Subcutaneous adipose tissue (tissue), 4 donors: ENCODE results near the gene CNTNAP2. TPM values are rescaled to one million over a fixed set of nuclear protein-coding genes. Genes with fewer than 3 reads are reported as not detected.

Experiments
- CTCF ChIP-seq: fragments of 450-650 bp; IDR thresholded peaks from one replicate; pipeline ENCODE4 v1.5.1; 2016; ENCODE audit warnings: low read depth, mild to moderate bottlenecking, control low read depth, antibody characterized with exemption, moderate library complexity
- total RNA-seq, 4 donors: library from RNA; depleted of rRNA; stranded (reverse); fragments of >200 nt; gene quantifications; one replicate each; pipeline ENCODE4 v1.1.0, GENCODE V29; 2016

Gene CNTNAP2
- total RNA-seq, 4 donors from 2014 or later = not detected

DNA sequence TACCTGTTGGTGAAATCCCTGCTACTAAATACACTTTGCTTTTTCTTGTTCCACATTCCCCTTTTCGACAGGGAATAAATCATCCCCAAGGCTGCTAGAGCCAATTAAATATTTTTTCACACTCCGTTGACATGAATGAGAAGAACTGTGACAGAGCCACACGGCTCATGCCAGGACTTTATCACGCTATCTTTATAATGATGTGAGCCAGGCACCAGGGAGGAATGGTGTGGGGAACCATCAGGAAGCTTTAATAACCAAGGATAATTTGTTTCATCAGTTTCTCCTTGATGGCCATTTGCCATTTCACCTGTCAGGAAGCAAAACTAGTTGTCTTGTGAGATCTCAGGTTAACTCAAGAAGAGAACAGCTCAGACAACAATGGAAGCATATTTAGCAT is 2280.9 kb downstream of the CNTNAP2 start:
- no peak for TF ChIP-seq CTCF

DNA sequence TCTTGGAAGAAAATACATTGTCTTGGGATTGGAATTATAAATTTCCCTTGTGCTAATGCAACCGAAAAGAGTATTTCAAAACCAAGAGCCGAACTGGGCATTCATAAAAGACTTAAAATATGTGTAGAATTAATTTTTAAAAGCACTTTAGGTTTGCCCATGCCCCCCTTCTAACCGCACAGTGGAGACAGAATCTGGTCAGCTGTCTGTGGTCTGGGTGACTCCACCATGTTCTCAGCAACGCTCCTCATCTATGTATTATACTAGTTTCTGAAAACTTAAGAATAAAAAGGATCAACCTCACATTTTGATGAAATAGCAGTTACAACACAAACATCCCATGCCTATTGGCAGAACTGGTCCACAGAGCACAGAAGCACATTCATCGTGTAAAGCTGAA is 2281.4 kb downstream of the CNTNAP2 start:
- TF ChIP-seq CTCF = no peak

DNA sequence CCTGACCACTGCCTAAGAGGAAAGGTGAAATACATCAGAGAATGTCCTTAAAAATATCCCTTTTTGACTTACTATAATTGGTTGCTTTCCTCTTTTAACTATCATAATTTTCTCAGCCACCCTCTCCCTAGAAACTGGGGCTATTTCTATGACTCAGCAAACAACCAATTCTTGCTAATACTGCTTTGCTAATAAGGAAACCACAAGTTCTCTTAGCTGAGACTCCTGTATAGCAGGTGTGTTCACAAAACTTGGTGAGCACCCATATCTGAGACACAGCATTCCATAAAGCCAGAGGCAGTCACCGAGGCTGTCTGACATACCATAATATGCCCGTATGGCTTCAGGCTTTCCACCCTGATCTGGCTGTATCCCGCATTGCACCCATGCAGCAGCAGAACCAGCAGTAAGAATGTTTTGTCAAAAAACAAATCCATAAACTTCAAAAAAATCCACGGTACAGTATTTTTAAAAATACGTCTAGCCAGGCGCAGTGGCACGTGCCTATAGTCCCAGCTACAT is 2282.3 kb downstream of the CNTNAP2 start:
- no peak for TF ChIP-seq CTCF

- TF ChIP-seq CTCF = no peak
Observed at GRCh38 chr7:148400101-148400500, 2283.5 kb downstream of the CNTNAP2 start.

GRCh38 chr7:148402159-148402558 is 2285.6 kb downstream of the CNTNAP2 start:
- no peak for TF ChIP-seq CTCF

GRCh38 chr7:148403466-148403993 is 2286.9 kb downstream of the CNTNAP2 start:
- TF ChIP-seq CTCF = no peak

- no peak for TF ChIP-seq CTCF
Observed at GRCh38 chr7:148408307-148408706, 2291.7 kb downstream of the CNTNAP2 start.
